GM21360 (cell line): ENCODE measurements around the gene OMG.
"Not testable (repeated sequence)": the region's sequence is repeated elsewhere in the genome, so short reads cannot be mapped to it uniquely, and the experiment has no call there.

Experiments
- ATAC-seq: cut with Tn5 transposase; IDR thresholded peaks from one replicate; pipeline ENCODE4 v1.9.1; 2021; ENCODE audit warnings: mild to moderate bottlenecking, moderate library complexity; ENCODE audit not compliant: unreplicated experiment

The OMG gene

DNA sequence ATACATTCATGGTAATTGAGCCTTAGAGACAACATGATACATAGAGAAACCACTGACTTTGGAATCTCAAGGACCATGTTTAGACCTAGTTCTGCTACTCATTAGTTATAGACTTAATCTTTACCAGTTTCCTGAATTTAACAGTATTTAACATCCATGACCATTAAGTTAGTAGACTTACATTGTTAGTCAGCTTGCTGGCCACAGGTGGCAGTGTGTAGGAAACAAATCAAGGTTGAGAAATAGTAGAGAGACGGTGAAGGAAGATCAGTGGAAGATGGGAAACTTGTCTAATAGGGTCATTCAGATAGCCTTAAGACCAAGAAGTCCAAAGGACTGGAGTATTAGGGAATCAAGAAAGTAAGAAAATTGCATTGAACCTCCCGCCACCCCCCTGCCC, 31.0 kb downstream of the OMG start:
- no peak for ATAC-seq

DNA sequence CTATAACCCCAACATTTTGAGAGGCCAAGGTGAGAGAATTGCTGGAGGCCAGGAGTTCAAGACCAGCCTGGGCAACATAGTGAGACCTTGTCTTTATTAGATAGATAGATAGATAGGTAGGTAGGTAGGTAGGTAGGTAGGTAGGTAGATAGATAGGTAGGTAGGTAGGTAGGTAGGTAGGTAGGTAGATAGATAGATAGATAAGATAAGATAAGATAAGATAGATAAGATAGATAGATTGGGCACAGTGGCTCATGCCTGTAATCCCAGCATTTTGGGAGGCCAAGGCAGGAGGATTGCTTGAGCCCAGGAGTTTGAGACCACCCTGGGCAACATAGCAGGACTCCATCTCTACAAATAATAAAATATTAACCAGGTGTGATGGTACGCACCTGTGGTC, 34.1 kb downstream of the OMG start:
- not testable (repeated sequence) for ATAC-seq

GRCh38 chr17:31261601-31262000, 35.4 kb downstream of the OMG start:
- ATAC-seq, result no peak

DNA sequence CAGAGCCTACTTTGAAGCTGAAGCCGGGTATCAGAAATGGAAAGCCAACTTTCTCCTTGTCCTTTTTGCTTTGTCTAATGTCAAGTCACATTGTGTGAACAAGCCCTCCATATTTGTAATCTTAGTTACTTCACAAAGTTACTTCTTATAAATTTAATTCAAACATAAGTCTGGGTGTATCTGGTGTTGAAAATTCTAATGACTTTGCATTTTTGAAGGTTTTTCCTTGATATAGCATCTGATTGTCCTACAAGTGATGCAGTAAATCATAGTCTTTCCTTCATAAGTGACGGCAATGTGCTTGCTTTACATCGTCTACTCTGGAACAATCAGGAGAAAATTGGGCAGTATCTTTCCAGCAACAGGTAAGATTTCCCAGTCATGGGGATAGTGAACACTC, 36.9 kb downstream of the OMG start:
- ATAC-seq, result no peak

- no peak for ATAC-seq
These were observed 40.1 kb downstream of the OMG start for GRCh38 chr17:31256936-31257335.

GRCh38 chr17:31254654-31255053, 42.4 kb downstream of the OMG start:
- no peak for ATAC-seq

DNA sequence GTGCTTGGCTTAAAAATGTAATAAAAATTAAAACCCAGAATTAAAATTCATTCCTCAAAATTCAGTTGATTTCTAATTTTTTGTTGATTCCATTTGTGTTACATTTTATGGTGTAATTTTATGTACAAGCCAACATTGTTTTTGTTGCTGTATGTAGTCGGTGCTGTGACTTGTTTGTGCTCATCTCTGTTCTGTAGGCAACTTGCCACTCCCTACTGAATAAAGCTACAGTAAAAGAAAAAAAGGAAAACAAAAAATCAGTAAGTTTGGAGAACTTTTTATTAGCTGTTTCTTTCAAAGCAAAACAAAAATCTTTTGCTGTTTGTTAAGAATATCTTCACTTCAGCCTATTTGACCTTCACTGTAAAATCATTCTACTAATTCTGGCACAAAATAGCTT, 44.3 kb downstream of the OMG start:
- no peak for ATAC-seq

DNA sequence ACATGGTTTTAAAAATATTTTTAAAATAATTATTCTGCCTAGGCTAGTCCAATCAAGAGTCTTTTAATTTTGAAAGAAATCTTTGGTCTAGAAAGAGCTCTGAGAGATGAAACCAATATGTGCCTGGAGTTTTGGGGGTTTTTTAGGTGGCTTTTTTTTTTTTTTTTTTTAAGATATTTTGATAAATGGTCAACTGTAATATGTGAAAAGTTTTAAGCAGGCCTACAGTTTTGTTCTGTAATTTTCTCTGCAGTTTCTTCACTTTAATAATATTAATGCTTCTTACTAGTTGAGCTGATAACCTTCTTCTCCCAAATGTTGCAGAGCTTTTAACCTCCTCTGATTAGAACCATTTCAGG, 45.1 kb downstream of the OMG start:
- no peak for ATAC-seq

DNA sequence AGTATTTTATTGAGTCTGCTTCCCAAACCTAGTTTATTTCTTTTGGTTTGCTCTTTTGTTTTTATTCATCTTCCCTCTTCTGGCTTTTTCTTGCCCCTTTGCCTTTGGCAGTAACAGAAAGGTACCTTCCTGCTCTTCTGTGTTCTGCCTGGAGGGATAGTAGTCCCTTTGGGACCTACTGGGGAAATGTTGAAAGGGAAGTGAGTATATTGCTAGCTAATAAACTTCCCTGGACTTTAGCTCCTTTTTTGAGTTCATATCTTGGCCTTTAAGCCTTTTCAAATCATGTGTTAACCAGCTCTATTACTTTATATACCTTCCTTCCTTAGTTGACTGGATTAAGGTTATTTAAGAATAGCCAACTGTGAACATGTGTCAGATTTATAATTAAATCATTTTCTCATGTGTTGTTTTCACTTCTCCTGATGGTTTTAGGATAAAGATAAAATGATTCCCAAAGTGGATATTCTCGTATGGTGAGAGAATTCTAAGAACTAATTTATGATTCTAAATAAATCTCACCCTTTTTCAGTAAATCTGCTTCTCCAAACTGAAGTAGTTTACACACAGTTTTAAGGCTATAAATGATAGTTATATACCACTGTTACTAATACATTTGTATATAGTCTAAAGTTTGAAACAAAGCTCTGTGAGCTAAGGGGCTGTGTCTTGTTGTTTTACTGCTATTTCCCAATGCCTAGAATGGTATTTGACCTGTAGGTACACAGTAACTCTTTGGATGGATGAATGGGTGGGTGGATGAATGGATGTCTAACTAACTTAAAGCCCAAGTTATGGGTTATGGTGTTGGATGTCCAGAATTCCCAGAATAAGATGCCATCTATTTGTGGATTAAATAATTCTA, 45.7 kb downstream of the OMG start:
- ATAC-seq, result no peak

GRCh38 chr17:31250229-31250628, 46.8 kb downstream of the OMG start:
- no peak for ATAC-seq

- no peak for ATAC-seq
These were observed 47.3 kb downstream of the OMG start for GRCh38 chr17:31249835-31250141.

- no peak for ATAC-seq
These were observed 47.8 kb downstream of the OMG start for GRCh38 chr17:31248986-31249834.
